ENCODE measurements around the gene CCNY. TPM values are rescaled to one million over a fixed set of nuclear protein-coding genes. Genes with fewer than 3 reads are reported as not detected.

Gene CCNY
- total RNA-seq, 2 experiments from 2014 or later: 31.2 to 32.1 TPM

DNA sequence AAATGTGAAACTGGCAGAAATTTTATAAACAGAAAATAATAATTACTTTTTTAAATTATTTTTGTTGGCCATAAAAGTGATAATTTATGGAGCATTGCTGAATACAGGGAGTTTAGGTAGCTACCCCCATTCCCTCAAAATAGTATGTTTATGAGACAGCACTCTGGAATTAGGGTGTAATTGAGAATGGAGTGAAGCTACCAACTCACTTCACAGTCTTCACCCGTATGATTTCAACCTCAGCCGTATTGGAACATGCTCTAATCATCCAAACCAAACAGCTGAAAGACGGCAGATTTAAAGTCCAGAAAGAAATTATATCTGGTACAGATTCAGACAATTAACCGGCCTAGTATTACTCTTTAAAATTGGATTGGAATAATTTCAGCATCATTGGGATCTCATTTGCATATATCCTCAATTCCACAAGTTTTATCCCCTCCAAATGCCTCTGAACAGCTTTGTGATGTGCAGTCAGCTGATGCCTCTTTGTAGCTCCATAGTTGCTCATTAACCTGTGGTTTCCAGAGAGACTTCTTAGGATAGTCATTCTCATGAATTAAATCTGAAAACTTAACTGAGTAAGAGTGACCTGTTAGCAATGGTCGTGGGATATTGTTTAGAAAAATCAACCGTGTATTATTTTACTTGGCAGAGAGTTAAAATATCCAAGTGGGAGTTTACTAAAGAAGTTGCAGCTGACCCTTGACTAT, 209.7 kb downstream of the CCNY start:
- Mint-ChIP-seq H3K27me3 (ENCODE audit: low read depth) (no peaks in the 10 kb centered on the region), H3K4me3 (no peak overlapping the region), H3K27ac (no peak overlapping the region), H3K4me1 (ENCODE audit: low read depth) (peaks cover 2% of the 10 kb centered on the region), H3K36me3 (ENCODE audit: low read depth) (peaks cover 12% of the 10 kb centered on the region), H3K9me3 (no peaks in the 10 kb centered on the region)
- CTCF ChIA-PET: interaction anchor here (1.0 to 1.5 kb wide), 2 partner anchors 17 kb away, joined by 3 to 4 read pairs; no protein-coding TSS in a partner anchor
- no peak for DNase-seq
- intact Hi-C loops (cut with micrococcal nuclease): no loop called here

GRCh38 chr10:35546824-35547225, 210.5 kb downstream of the CCNY start:
- CTCF ChIA-PET: interaction anchor here (1.0 kb wide), 1 partner anchor 16 kb away, joined by 4 read pairs; no protein-coding TSS in a partner anchor
- peaks cover 6% of the 10 kb centered on the region for H3K36me3 Mint-ChIP-seq (ENCODE audit: low read depth)
- H3K9me3 Mint-ChIP-seq: no peaks in the 10 kb centered on the region
- H3K4me3 Mint-ChIP-seq: no peak overlapping the region
- no peaks in the 10 kb centered on the region for H3K27me3 Mint-ChIP-seq (ENCODE audit: low read depth)
- no peak overlapping the region for H3K27ac Mint-ChIP-seq
- no peak for DNase-seq
- intact Hi-C loops (cut with micrococcal nuclease): no loop called here
- H3K4me1 Mint-ChIP-seq (ENCODE audit: low read depth): peaks cover 2% of the 10 kb centered on the region

- H3K9me3 Mint-ChIP-seq: no peaks in the 10 kb centered on the region
- H3K27ac Mint-ChIP-seq: no peak overlapping the region
- no peaks in the 10 kb centered on the region for H3K27me3 Mint-ChIP-seq (ENCODE audit: low read depth)
- peaks cover 6% of the 10 kb centered on the region for H3K36me3 Mint-ChIP-seq (ENCODE audit: low read depth)
- CTCF ChIA-PET: interaction anchor here (0.9 to 1.4 kb wide), 2 partner anchors 9 to 10 kb away, joined by 4 read pairs; no protein-coding TSS in a partner anchor
- H3K4me1 Mint-ChIP-seq (ENCODE audit: low read depth): no peaks in the 10 kb centered on the region
- intact Hi-C loops (cut with micrococcal nuclease): no loop called here
- DNase-seq: no peak
- H3K4me3 Mint-ChIP-seq: no peak overlapping the region
These were observed 216.5 kb downstream of the CCNY start for GRCh38 chr10:35552650-35553342.

DNA sequence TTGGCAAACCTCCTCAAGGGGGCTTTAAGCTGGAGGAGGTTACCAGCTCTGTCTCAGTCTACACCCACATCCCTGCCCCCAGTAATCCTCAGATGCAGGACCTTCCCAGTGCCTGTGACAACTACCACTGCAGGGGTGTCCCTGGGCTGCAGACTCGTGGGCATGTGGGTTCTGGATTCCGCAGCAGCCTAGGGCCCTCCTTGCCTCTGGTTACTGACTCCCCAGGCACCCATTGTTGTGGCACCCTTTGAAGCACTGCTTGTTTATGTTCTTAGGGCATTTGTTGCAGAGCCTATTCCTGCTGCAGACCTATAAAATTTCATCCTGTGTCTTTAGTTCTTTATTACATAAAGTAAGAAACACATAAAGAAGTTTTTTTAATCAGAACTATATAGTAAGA, 217.7 kb downstream of the CCNY start:
- intact Hi-C loops (cut with micrococcal nuclease): no loop called here
- Mint-ChIP-seq H3K27me3 (ENCODE audit: low read depth) (no peaks in the 10 kb centered on the region), H3K9me3 (no peaks in the 10 kb centered on the region), H3K27ac (no peak overlapping the region), H3K4me3 (no peak overlapping the region), H3K4me1 (ENCODE audit: low read depth) (no peaks in the 10 kb centered on the region), H3K36me3 (ENCODE audit: low read depth) (peaks cover 6% of the 10 kb centered on the region)
- no peak for DNase-seq
- CTCF ChIA-PET: no interaction called here

- no peaks in the 10 kb centered on the region for H3K4me1 Mint-ChIP-seq (ENCODE audit: low read depth)
- H3K36me3 Mint-ChIP-seq (ENCODE audit: low read depth): peaks cover 5% of the 10 kb centered on the region
- CTCF ChIA-PET: interaction anchor here (2.0 kb wide), 1 partner anchor 12 kb away, joined by 5 read pairs; no protein-coding TSS in a partner anchor
- DNase-seq: no peak
- no peak overlapping the region for H3K4me3 Mint-ChIP-seq
- H3K9me3 Mint-ChIP-seq: no peaks in the 10 kb centered on the region
- intact Hi-C loops (cut with micrococcal nuclease): no loop called here
- no peaks in the 10 kb centered on the region for H3K27me3 Mint-ChIP-seq (ENCODE audit: low read depth)
- peak overlapping the region; percentile 4 for H3K27ac Mint-ChIP-seq
These were observed 218.2 kb downstream of the CCNY start for GRCh38 chr10:35554461-35555056.

- CTCF ChIA-PET: interaction anchor here (0.6 to 2.0 kb wide), 3 partner anchors 10 to 372 kb away, joined by 3 to 5 read pairs (median 3); no protein-coding TSS in a partner anchor
- H3K9me3 Mint-ChIP-seq: no peaks in the 10 kb centered on the region
- H3K36me3 Mint-ChIP-seq (ENCODE audit: low read depth): peaks cover 5% of the 10 kb centered on the region
- H3K27ac Mint-ChIP-seq: no peak overlapping the region
- no peaks in the 10 kb centered on the region for H3K4me1 Mint-ChIP-seq (ENCODE audit: low read depth)
- no peaks in the 10 kb centered on the region for H3K27me3 Mint-ChIP-seq (ENCODE audit: low read depth)
- intact Hi-C loops (cut with micrococcal nuclease): no loop called here
- H3K4me3 Mint-ChIP-seq: no peak overlapping the region
- DNase-seq: no peak
These were observed 219.9 kb downstream of the CCNY start for GRCh38 chr10:35555962-35556930.

- H3K27ac Mint-ChIP-seq: no peak overlapping the region
- DNase-seq: no peak
- H3K4me3 Mint-ChIP-seq: no peak overlapping the region
- H3K4me1 Mint-ChIP-seq (ENCODE audit: low read depth): peaks cover under 1% of the 10 kb centered on the region
- H3K27me3 Mint-ChIP-seq (ENCODE audit: low read depth): no peaks in the 10 kb centered on the region
- no peaks in the 10 kb centered on the region for H3K9me3 Mint-ChIP-seq
- CTCF ChIA-PET: no interaction called here
- intact Hi-C loops (cut with micrococcal nuclease): no loop called here
- peaks cover 5% of the 10 kb centered on the region for H3K36me3 Mint-ChIP-seq (ENCODE audit: low read depth)
These were observed 222.0 kb downstream of the CCNY start for GRCh38 chr10:35558276-35558675.

DNA sequence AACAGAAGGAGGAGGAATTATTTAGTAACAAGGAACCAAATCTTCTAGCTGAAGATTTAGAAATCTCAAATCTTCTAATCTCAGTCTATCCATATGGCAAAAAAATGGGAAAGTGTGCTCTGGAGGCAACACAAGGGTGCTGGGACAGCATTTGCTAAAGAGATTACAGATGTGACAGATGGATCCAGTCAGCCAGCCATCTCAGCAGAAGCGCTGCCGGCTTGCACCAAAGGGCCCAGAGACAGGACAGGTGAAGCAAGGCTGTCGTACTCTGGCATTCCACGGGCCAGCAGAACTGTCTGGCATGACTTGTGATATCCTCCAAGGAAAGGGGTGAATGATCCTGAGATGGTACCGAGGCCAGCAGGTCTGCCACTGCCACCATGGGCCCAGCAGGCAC, 223.1 kb downstream of the CCNY start:
- Mint-ChIP-seq H3K4me3 (no peak overlapping the region), H3K27ac (no peak overlapping the region), H3K9me3 (no peaks in the 10 kb centered on the region), H3K36me3 (ENCODE audit: low read depth) (peaks cover 5% of the 10 kb centered on the region), H3K4me1 (ENCODE audit: low read depth) (peaks cover 2% of the 10 kb centered on the region), H3K27me3 (ENCODE audit: low read depth) (no peaks in the 10 kb centered on the region)
- CTCF ChIA-PET: no interaction called here
- intact Hi-C loops (cut with micrococcal nuclease): no loop called here
- DNase-seq: no peak

DNA sequence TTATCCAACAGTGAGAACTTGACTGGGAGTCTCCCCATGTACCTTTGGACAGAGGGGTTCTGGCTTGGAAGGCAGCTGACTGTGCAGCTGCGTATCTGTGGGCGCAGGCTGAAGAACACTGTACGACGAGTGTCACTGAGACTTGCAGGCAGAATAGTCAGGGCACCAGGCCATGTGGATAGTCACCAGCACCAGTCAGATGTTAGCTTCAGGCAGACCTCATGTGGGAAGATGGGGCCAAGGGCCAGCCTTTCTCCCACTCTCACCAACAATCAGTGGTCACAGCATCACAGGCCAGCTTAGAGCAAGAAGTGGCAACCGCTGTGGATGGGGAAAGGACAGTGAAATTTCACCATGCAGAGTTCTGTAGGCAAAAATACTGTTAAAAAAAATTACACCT, 225.4 kb downstream of the CCNY start:
- no peak overlapping the region for H3K27ac Mint-ChIP-seq
- H3K36me3 Mint-ChIP-seq (ENCODE audit: low read depth): peaks cover 8% of the 10 kb centered on the region
- no peak for DNase-seq
- no peaks in the 10 kb centered on the region for H3K9me3 Mint-ChIP-seq
- no peaks in the 10 kb centered on the region for H3K27me3 Mint-ChIP-seq (ENCODE audit: low read depth)
- no peak overlapping the region for H3K4me3 Mint-ChIP-seq
- peaks cover 2% of the 10 kb centered on the region for H3K4me1 Mint-ChIP-seq (ENCODE audit: low read depth)
- intact Hi-C loops (cut with micrococcal nuclease): loop anchor here (2.0 kb wide), 2 partner anchors 183 to 441 kb away; no protein-coding TSS in a partner anchor
- CTCF ChIA-PET: interaction anchor here (0.9 to 2.2 kb wide), 9 partner anchors 10 to 566 kb away, joined by 3 to 9 read pairs (median 4); no protein-coding TSS in a partner anchor

- Mint-ChIP-seq H3K27me3 (ENCODE audit: low read depth) (no peaks in the 10 kb centered on the region), H3K27ac (no peak overlapping the region), H3K4me3 (no peak overlapping the region), H3K9me3 (no peaks in the 10 kb centered on the region), H3K36me3 (ENCODE audit: low read depth) (peaks cover 8% of the 10 kb centered on the region), H3K4me1 (ENCODE audit: low read depth) (peaks cover 2% of the 10 kb centered on the region)
- CTCF ChIA-PET: interaction anchor here (0.6 to 2.2 kb wide), 18 partner anchors 10 to 568 kb away, joined by 3 to 9 read pairs (median 4); partner anchors contain the start of gene CREM
- intact Hi-C loops (cut with micrococcal nuclease): loop anchor here (2.0 kb wide), 2 partner anchors 184 to 442 kb away; no protein-coding TSS in a partner anchor
- DNase-seq: no peak
These were observed 226.1 kb downstream of the CCNY start for GRCh38 chr10:35562427-35562826.

GRCh38 chr10:35563261-35563891, 227.1 kb downstream of the CCNY start:
- peaks cover 12% of the 10 kb centered on the region for H3K36me3 Mint-ChIP-seq (ENCODE audit: low read depth)
- DNase-seq: peak; percentile 61
- H3K27ac Mint-ChIP-seq: no peak overlapping the region
- no peak overlapping the region for H3K4me3 Mint-ChIP-seq
- H3K27me3 Mint-ChIP-seq (ENCODE audit: low read depth): no peaks in the 10 kb centered on the region
- CTCF ChIA-PET: interaction anchor here (0.6 to 2.2 kb wide), 27 partner anchors 10 to 569 kb away, joined by 3 to 9 read pairs (median 4); partner anchors contain the start of gene CREM
- intact Hi-C loops (cut with micrococcal nuclease): loop anchor here (1.0 to 2.0 kb wide), 4 partner anchors 185 to 443 kb away; no protein-coding TSS in a partner anchor
- H3K4me1 Mint-ChIP-seq (ENCODE audit: low read depth): peaks cover 2% of the 10 kb centered on the region
- H3K9me3 Mint-ChIP-seq: no peaks in the 10 kb centered on the region
